DOHH2 (cell line): ENCODE results near the gene DGKD.

Experiments
- CTCF ChIP-seq: fragments of 200-600 bp; sonication (generic); IDR thresholded peaks from one replicate; pipeline ENCODE4 v1.5.1; 2014; ENCODE audit warnings: antibody characterized with exemption, mild to moderate bottlenecking, low read depth, low read length; ENCODE audit not compliant: poor library complexity, severe bottlenecking
- EZH2phosphoT487 ChIP-seq: fragments of 200-600 bp; sonication (generic); IDR thresholded peaks from 2 replicates; pipeline ENCODE4 v1.6.1; 2017; ENCODE audit warnings: borderline replicate concordance, mild to moderate bottlenecking, antibody characterized with exemption, low read length, moderate library complexity, mixed read lengths

- TF ChIP-seq CTCF (no peak), EZH2phosphoT487 (no peak)
Observed at GRCh38 chr2:233407771-233408181, 53.5 kb downstream of the DGKD start.
